Hepatocyte (in vitro differentiated cells): ENCODE measurements around the gene RTP3. TPM values are rescaled to one million over a fixed set of nuclear protein-coding genes. Genes with fewer than 3 reads are reported as not detected.

Experiments used
- DNase-seq: peaks from one replicate; pipeline ENCODE4 v3.0.0-alpha.2; 2016; ENCODE audit warnings: low spot score
- H2AFZ ChIP-seq: fragments of 200-600 bp; sonication (generic); 2 replicates; pipeline ENCODE4 v1.6.0; 2016; ENCODE audit warnings: antibody characterized with exemption, mild to moderate bottlenecking
- H3K27ac ChIP-seq: fragments of 200-600 bp; sonication (generic); 2 replicates; pipeline ENCODE4 v1.5.1; 2016; ENCODE audit warnings: mild to moderate bottlenecking
- H3K27me3 ChIP-seq: fragments of 200-600 bp; sonication (generic); 2 replicates; pipeline ENCODE4 v1.6.1; 2016
- H3K36me3 ChIP-seq: fragments of 200-600 bp; sonication (generic); replicated peaks from 2 replicates; pipeline ENCODE4 v1.5.1; 2016; ENCODE audit warnings: low read depth; ENCODE audit not compliant: insufficient read depth
- H3K4me1 ChIP-seq: fragments of 200-600 bp; sonication (generic); 2 replicates; pipeline ENCODE4 v1.5.1; 2016; ENCODE audit warnings: mild to moderate bottlenecking, moderate library complexity; ENCODE audit not compliant: insufficient read depth
- H3K4me2 ChIP-seq: fragments of 200-600 bp; sonication (generic); 2 replicates; pipeline ENCODE4 v1.6.0; 2016
- H3K4me3 ChIP-seq: fragments of 200-600 bp; sonication (generic); 2 replicates; pipeline ENCODE4 v1.5.1; 2016; ENCODE audit warnings: mild to moderate bottlenecking
- H3K79me2 ChIP-seq: fragments of 200-600 bp; sonication (generic); 2 replicates; pipeline ENCODE4 v1.6.0; 2017; ENCODE audit warnings: mild to moderate bottlenecking
- H3K9me2 ChIP-seq: fragments of 200-600 bp; sonication (generic); replicated peaks from 2 replicates; pipeline ENCODE4 v1.6.0; 2017; ENCODE audit warnings: mild to moderate bottlenecking; ENCODE audit not compliant: insufficient read depth
- H3K9me3 ChIP-seq: fragments of 200-600 bp; sonication (generic); 2 replicates; pipeline ENCODE4 v1.5.1; 2016; ENCODE audit warnings: low read depth, mild to moderate bottlenecking
- H4K20me1 ChIP-seq: fragments of 200-600 bp; sonication (generic); 2 replicates; pipeline ENCODE4 v1.6.0; 2016; ENCODE audit warnings: mild to moderate bottlenecking; ENCODE audit not compliant: insufficient read depth, poor library complexity, severe bottlenecking
- CTCF ChIP-seq: fragments of 200-600 bp; sonication (generic); IDR thresholded peaks from 2 replicates; pipeline ENCODE4 v1.5.1; 2016; ENCODE audit warnings: antibody characterized with exemption, mild to moderate bottlenecking; ENCODE audit not compliant: poor library complexity
- EZH2 ChIP-seq: fragments of 200-600 bp; sonication (generic); IDR thresholded peaks from 2 replicates; pipeline ENCODE4 v1.6.1; 2016; ENCODE audit warnings: antibody characterized with exemption, mild to moderate bottlenecking, borderline replicate concordance
- EZH2phosphoT487 ChIP-seq: fragments of 200-600 bp; sonication (generic); IDR thresholded peaks from one replicate; pipeline ENCODE4 v1.6.1; 2018; ENCODE audit warnings: antibody characterized with exemption, mild to moderate bottlenecking, low read depth, moderate library complexity; ENCODE audit not compliant: unreplicated experiment, severe bottlenecking
- WGBS: methylation state at CpG from one replicate; pipeline ENCODE4 v1.1.6; 2016; ENCODE audit warnings: low lambda C conversion rate; ENCODE audit errors: missing lambda C conversion rate; 5-methylcytosine and 5-hydroxymethylcytosine counted together
- polyA plus RNA-seq: library from polyadenylated mRNA; unstranded; fragments of >200 nt; fragmentation: Nextera tagmentation; extraction: Ambion mirVana; gene quantifications from 2 replicates; pipeline ENCODE4 v1.2.1, GENCODE V29; 2016
- total RNA-seq: library from RNA; depleted of rRNA; stranded (reverse); fragments of >200 nt; gene quantifications from 2 replicates; pipeline ENCODE4 v1.2.3, GENCODE V29; 2014

RTP3 gene
- total RNA-seq = 0.64 and 2.0 TPM in 2 replicates
- polyA plus RNA-seq = 0.57 and 1.8 TPM in 2 replicates

GRCh38 chr3:46497556-46498265 lies at the start of gene RTP3:
RTP3 (plus strand) TSS chr3:46497976; CDS start chr3:46498063, 87 bp downstream.
- TF ChIP-seq CTCF (no peak), EZH2 (no peak), EZH2phosphoT487 (no peak)
- 91% methylated on average over 9 of the region's 9 CpGs for WGBS
- DNase-seq = no peak
- no peaks in the 10 kb centered on the region for H3K79me2 ChIP-seq
- no peak within 1 kb of the TSS for H2AFZ ChIP-seq
- no peaks in the 10 kb centered on the region for H3K9me3 ChIP-seq
- H3K9me2 ChIP-seq = no peaks in the 10 kb centered on the region
- H3K4me3 ChIP-seq = no peak within 1 kb of the TSS
- H3K27me3 ChIP-seq = no peaks in the 10 kb centered on the region
- H3K27ac ChIP-seq = no peak within 1 kb of the TSS
- H3K4me2 ChIP-seq = no peak within 1 kb of the TSS
- no peaks in the 10 kb centered on the region for H3K36me3 ChIP-seq
- H3K4me1 ChIP-seq = peaks cover 17% of the 10 kb centered on the region
- no peaks in the 10 kb centered on the region for H4K20me1 ChIP-seq

DNA sequence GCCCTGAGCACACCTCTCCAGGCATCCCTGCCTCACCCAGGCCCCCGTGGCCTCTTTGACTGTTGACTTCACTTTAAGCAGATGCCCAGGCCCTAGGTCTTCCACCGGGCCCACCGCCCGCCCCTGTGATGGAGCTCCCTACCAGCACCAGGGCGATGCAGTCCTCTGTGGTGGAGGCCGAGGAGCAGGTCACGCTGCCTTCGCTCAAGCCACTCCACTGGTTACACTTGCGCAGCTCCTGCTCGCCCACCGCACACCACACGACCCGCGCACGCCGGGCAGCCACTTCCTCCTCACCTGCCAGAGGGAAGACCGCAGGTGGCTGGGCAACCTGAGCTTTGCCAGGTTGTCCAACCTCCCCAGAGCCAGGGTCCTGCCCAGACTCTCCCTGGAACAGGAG lies 49.1 kb upstream of the RTP3 start:
- Histone ChIP-seq H4K20me1 (no peaks in the 10 kb centered on the region), H3K36me3 (no peaks in the 10 kb centered on the region), H3K4me1 (no peaks in the 10 kb centered on the region), H3K9me2 (no peaks in the 10 kb centered on the region), H3K4me2 (no peak overlapping the region), H3K27me3 (no peaks in the 10 kb centered on the region), H3K9me3 (no peaks in the 10 kb centered on the region), H3K79me2 (no peaks in the 10 kb centered on the region), H3K4me3 (no peak overlapping the region), H3K27ac (no peak overlapping the region), H2AFZ (no peak overlapping the region)
- DNase-seq = no peak
- 96% methylated on average over 17 of the region's 17 CpGs for WGBS
- no peak for TF ChIP-seq EZH2
- no peak for TF ChIP-seq EZH2phosphoT487
- no peak for TF ChIP-seq CTCF

DNA sequence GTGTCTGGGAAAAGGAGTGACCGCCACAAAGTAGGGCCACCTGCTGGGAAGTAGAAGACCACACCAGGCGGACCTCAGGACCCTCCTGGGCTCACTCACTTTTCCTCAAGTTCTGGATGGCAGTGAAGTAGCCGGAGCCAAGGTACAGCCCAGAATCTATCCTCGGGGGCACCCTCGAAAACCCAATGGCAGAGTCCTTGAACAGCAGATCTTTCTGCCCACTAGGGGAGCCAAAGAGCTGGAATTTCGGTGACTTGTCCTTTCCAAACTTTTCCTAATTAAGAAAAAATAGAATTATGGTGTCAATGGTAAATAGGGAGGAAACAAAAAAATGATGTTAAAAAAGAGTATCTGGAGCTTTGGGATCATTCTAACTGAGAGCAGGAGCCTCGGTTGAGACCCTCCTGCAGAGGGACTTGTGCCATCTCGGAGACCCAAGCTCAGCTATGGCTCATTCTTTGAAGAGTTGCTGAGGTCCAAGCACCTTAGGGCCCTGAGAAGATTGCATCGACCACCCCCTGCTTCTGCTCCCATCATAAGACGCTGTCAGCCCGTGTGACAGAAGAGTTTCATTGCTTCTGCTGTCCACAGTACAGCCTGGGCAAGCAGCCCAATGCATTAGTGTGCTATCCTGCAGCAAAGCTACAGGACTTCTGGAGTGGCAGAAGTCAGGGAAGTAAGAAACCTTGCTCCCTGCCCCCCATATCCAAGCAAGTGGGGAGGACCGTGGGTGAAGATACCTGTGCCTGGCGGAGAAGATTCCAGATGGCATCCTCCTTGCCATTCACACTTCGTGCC lies 47.8 kb upstream of the RTP3 start:
- Histone ChIP-seq H3K9me3 (no peaks in the 10 kb centered on the region), H3K27ac (no peak overlapping the region), H3K4me3 (no peak overlapping the region), H3K79me2 (no peaks in the 10 kb centered on the region), H3K9me2 (no peaks in the 10 kb centered on the region), H4K20me1 (no peaks in the 10 kb centered on the region), H3K36me3 (no peaks in the 10 kb centered on the region), H3K4me1 (no peaks in the 10 kb centered on the region), H3K27me3 (no peaks in the 10 kb centered on the region), H2AFZ (no peak overlapping the region), H3K4me2 (no peak overlapping the region)
- TF ChIP-seq EZH2 (no peak), CTCF (peak; percentile 43), EZH2phosphoT487 (no peak)
- DNase-seq = no peak
- WGBS = 85% methylated on average over 14 of the region's 14 CpGs
